ENCODE data around the gene CDKN2D. TPM values are rescaled to one million over a fixed set of nuclear protein-coding genes. Genes with fewer than 3 reads are reported as not detected.

The CDKN2D gene
- total RNA-seq, 1 donor from 2014 or later = 68.3 TPM

GRCh38 chr19:10557603-10558197 lies 11.1 kb downstream of the CDKN2D start:
- no peaks in the 10 kb centered on the region for H3K4me1 Mint-ChIP-seq (ENCODE audit: low read depth, unreplicated experiment)
- H3K9me3 Mint-ChIP-seq (ENCODE audit: unreplicated experiment) = peaks cover 3% of the 10 kb centered on the region
- H3K36me3 Mint-ChIP-seq (ENCODE audit: unreplicated experiment) = no peaks in the 10 kb centered on the region
- no peak overlapping the region for H3K27ac Mint-ChIP-seq (ENCODE audit: unreplicated experiment)
- peaks cover 4% of the 10 kb centered on the region for H3K27me3 Mint-ChIP-seq (ENCODE audit: unreplicated experiment)
- no peak overlapping the region for H3K4me3 Mint-ChIP-seq (ENCODE audit: unreplicated experiment)
- DNase-seq = no peak
- TF ChIP-seq, protein P1, sequence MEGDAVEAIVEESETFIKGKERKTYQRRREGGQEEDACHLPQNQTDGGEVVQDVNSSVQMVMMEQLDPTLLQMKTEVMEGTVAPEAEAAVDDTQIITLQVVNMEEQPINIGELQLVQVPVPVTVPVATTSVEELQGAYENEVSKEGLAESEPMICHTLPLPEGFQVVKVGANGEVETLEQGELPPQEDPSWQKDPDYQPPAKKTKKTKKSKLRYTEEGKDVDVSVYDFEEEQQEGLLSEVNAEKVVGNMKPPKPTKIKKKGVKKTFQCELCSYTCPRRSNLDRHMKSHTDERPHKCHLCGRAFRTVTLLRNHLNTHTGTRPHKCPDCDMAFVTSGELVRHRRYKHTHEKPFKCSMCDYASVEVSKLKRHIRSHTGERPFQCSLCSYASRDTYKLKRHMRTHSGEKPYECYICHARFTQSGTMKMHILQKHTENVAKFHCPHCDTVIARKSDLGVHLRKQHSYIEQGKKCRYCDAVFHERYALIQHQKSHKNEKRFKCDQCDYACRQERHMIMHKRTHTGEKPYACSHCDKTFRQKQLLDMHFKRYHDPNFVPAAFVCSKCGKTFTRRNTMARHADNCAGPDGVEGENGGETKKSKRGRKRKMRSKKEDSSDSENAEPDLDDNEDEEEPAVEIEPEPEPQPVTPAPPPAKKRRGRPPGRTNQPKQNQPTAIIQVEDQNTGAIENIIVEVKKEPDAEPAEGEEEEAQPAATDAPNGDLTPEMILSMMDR (IDR thresholded peaks at IDR 0.05; ENCODE audit: partially characterized antibody, unreplicated experiment) = no peak

- Mint-ChIP-seq H3K4me1 (ENCODE audit: low read depth, unreplicated experiment) (no peaks in the 10 kb centered on the region), H3K36me3 (ENCODE audit: unreplicated experiment) (no peaks in the 10 kb centered on the region), H3K9me3 (ENCODE audit: unreplicated experiment) (peaks cover 2% of the 10 kb centered on the region), H3K27ac (ENCODE audit: unreplicated experiment) (no peak overlapping the region), H3K4me3 (ENCODE audit: unreplicated experiment) (no peak overlapping the region), H3K27me3 (ENCODE audit: unreplicated experiment) (peaks cover 4% of the 10 kb centered on the region)
- no peak for DNase-seq
- TF ChIP-seq, protein P1 (IDR thresholded peaks at IDR 0.05; ENCODE audit: partially characterized antibody, unreplicated experiment) = no peak
Observed at GRCh38 chr19:10555610-10555973, 13.2 kb downstream of the CDKN2D start.

GRCh38 chr19:10554760-10555609 lies 13.8 kb downstream of the CDKN2D start:
- H3K36me3 Mint-ChIP-seq (ENCODE audit: unreplicated experiment) = no peaks in the 10 kb centered on the region
- no peaks in the 10 kb centered on the region for H3K4me1 Mint-ChIP-seq (ENCODE audit: low read depth, unreplicated experiment)
- no peaks in the 10 kb centered on the region for H3K9me3 Mint-ChIP-seq (ENCODE audit: unreplicated experiment)
- peaks cover 4% of the 10 kb centered on the region for H3K27me3 Mint-ChIP-seq (ENCODE audit: unreplicated experiment)
- TF ChIP-seq, protein P1 (IDR thresholded peaks at IDR 0.05; ENCODE audit: partially characterized antibody, unreplicated experiment) = peak; percentile 20
- no peak overlapping the region for H3K27ac Mint-ChIP-seq (ENCODE audit: unreplicated experiment)
- DNase-seq = no peak
- H3K4me3 Mint-ChIP-seq (ENCODE audit: unreplicated experiment) = no peak overlapping the region

- peaks cover 2% of the 10 kb centered on the region for H3K27me3 Mint-ChIP-seq (ENCODE audit: unreplicated experiment)
- no peak overlapping the region for H3K4me3 Mint-ChIP-seq (ENCODE audit: unreplicated experiment)
- H3K27ac Mint-ChIP-seq (ENCODE audit: unreplicated experiment) = no peak overlapping the region
- no peaks in the 10 kb centered on the region for H3K9me3 Mint-ChIP-seq (ENCODE audit: unreplicated experiment)
- H3K36me3 Mint-ChIP-seq (ENCODE audit: unreplicated experiment) = no peaks in the 10 kb centered on the region
- H3K4me1 Mint-ChIP-seq (ENCODE audit: low read depth, unreplicated experiment) = no peaks in the 10 kb centered on the region
- TF ChIP-seq, protein P1 (IDR thresholded peaks at IDR 0.05; ENCODE audit: partially characterized antibody, unreplicated experiment) = no peak
- no peak for DNase-seq
Observed at GRCh38 chr19:10553943-10554381, 14.8 kb downstream of the CDKN2D start.
